Stimulated activated naive CD4-positive, alpha-beta T cell treated with Interleukin-2 at 50 U/mL for 16 hours (primary cell): ENCODE data around the gene LRPPRC.
"Not testable (repeated sequence)": the region's sequence is repeated elsewhere in the genome, so short reads cannot be mapped to it uniquely, and the experiment has no call there.

ENCODE experiments used
- DNase-seq: peaks from one replicate; lab custom pipeline; 2025; lab: John Stamatoyannopoulos, UW

The LRPPRC gene

GRCh38 chr2:43977677-43978375 lies 18.0 kb downstream of the LRPPRC start:
- no peak for DNase-seq

- no peak for DNase-seq
Observed at GRCh38 chr2:43960921-43961320, 34.9 kb downstream of the LRPPRC start.

- no peak for DNase-seq
Observed at GRCh38 chr2:43958397-43959275, 37.2 kb downstream of the LRPPRC start.

GRCh38 chr2:43950383-43951008 lies 45.3 kb downstream of the LRPPRC start:
- no peak for DNase-seq

- no peak for DNase-seq
Observed at GRCh38 chr2:43948370-43948769, 47.4 kb downstream of the LRPPRC start.

GRCh38 chr2:43946685-43947084 lies 49.1 kb downstream of the LRPPRC start:
- no peak for DNase-seq

- no peak for DNase-seq
Observed at GRCh38 chr2:43945439-43945838, 50.4 kb downstream of the LRPPRC start.

GRCh38 chr2:43944915-43945314 lies 50.9 kb downstream of the LRPPRC start:
- no peak for DNase-seq

GRCh38 chr2:43943809-43944452 lies 51.9 kb downstream of the LRPPRC start:
- no peak for DNase-seq

GRCh38 chr2:43943323-43943722 lies 52.5 kb downstream of the LRPPRC start:
- no peak for DNase-seq

GRCh38 chr2:43942881-43943280 lies 52.9 kb downstream of the LRPPRC start:
- DNase-seq, result no peak

- no peak for DNase-seq
Observed at GRCh38 chr2:43941966-43942365, 53.8 kb downstream of the LRPPRC start.

- no peak for DNase-seq
Observed at GRCh38 chr2:43941359-43941758, 54.4 kb downstream of the LRPPRC start.

GRCh38 chr2:43939695-43940256 lies 56.0 kb downstream of the LRPPRC start:
- DNase-seq, result no peak

- DNase-seq, result no peak
Observed at GRCh38 chr2:43937269-43937820, 58.4 kb downstream of the LRPPRC start.

- no peak for DNase-seq
Observed at GRCh38 chr2:43934567-43934966, 61.2 kb downstream of the LRPPRC start.

- no peak for DNase-seq
Observed at GRCh38 chr2:43931293-43931692, 64.5 kb downstream of the LRPPRC start.

- DNase-seq, result no peak
Observed at GRCh38 chr2:43927442-43927841, 68.3 kb downstream of the LRPPRC start.

- no peak for DNase-seq
Observed at GRCh38 chr2:43925431-43925830, 70.4 kb downstream of the LRPPRC start.

- DNase-seq, result no peak
Observed at GRCh38 chr2:43924463-43924862, 71.3 kb downstream of the LRPPRC start.

- not testable (repeated sequence) for DNase-seq
Observed at GRCh38 chr2:43911136-43911790, 84.5 kb downstream of the LRPPRC start.
